Large intestine (tissue), 3 donors: ENCODE measurements around the gene JUNB. TPM values are rescaled to one million over a fixed set of nuclear protein-coding genes. Genes with fewer than 3 reads are reported as not detected.

ENCODE experiments used
- DNase-seq, 2 donors: peaks; one replicate each; pipeline versions ENCODE4 v3.0.0 to v3.0.0-alpha.2; 2013
- H3K27ac ChIP-seq: one replicate; pipeline ENCODE4 v1.5.1; 2013; ENCODE audit warnings: low read length
- H3K27me3 ChIP-seq: 2 replicates; pipeline ENCODE4 v1.6.1; 2013; ENCODE audit warnings: low read length; ENCODE audit not compliant: control insufficient read depth, insufficient read depth
- H3K36me3 ChIP-seq: 2 replicates; pipeline ENCODE4 v1.6.1; 2013; ENCODE audit warnings: low read length; ENCODE audit not compliant: control insufficient read depth, insufficient read depth
- H3K4me1 ChIP-seq: one replicate; pipeline ENCODE4 v1.6.1; 2013; ENCODE audit warnings: low read length; ENCODE audit not compliant: control insufficient read depth, insufficient read depth
- H3K4me3 ChIP-seq: one replicate; pipeline ENCODE4 v1.5.1; 2013; ENCODE audit warnings: low read length
- H3K9me3 ChIP-seq: one replicate; pipeline ENCODE4 v1.6.1; 2013; ENCODE audit warnings: mild to moderate bottlenecking, low read depth, low read length, moderate library complexity; ENCODE audit not compliant: control insufficient read depth
- WGBS: methylation state at CpG from one replicate; pipeline ENCODE4 v1.1.5; 2013; ENCODE audit warnings: low lambda C conversion rate; ENCODE audit not compliant: insufficient coverage; 5-methylcytosine and 5-hydroxymethylcytosine counted together
- polyA plus RNA-seq: library from polyadenylated mRNA; unstranded; fragments of 120-200 nt; gene quantifications from one replicate; pipeline ENCODE4 v1.2.1, GENCODE V29; 2013

JUNB gene
- polyA plus RNA-seq, 1 donor, result 333 TPM

DNA sequence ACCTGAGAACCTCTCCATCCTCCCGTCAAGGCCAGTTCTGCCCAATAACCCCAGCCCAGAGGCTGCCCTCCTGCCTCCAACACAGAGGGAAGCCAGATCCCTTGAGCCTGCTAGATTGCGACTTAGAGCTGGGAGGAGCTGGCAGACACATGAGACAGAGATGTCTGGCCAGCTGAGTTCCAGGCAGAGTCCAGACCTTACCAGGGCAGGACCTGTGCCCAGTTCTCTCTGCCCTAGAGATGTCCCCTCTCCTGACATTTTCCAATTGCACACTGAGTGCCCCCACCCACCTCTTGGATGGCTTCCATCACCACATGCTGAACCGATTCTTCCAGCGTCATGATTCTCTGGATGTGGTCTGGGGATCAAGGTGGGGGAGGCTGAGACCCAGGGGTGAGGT, 19.0 kb upstream of the JUNB start:
- DNase-seq, result no peak
- H3K27me3 ChIP-seq, result no peaks in the 10 kb centered on the region
- no peak overlapping the region for H3K27ac ChIP-seq
- peaks cover 45% of the 10 kb centered on the region for H3K36me3 ChIP-seq
- no peak overlapping the region for H3K4me3 ChIP-seq
- H3K9me3 ChIP-seq, result no peaks in the 10 kb centered on the region
- peaks cover 13% of the 10 kb centered on the region for H3K4me1 ChIP-seq
- no CpG with 5 or more reads among the region's 4 CpGs for WGBS

DNA sequence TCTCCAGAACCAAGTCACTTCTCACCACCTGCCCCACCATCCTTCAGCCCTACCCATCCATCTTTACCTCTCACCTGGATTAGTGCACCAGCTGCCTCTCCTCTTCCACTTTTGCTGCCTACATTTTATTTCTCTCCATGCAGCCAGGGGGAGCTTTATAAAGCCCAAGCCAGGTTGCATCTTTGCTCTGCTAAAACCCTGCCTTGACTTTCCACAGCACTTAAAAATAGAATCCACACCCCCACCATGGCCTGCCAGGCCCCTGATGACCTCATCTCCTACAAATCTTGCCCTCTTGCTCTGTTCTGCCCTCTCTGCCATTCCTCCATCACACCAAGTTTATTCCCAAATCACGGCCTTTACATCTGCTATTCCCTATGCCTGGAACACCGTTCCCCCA, 17.7 kb upstream of the JUNB start:
- Histone ChIP-seq H3K9me3 (no peaks in the 10 kb centered on the region), H3K4me3 (no peak overlapping the region), H3K27me3 (no peaks in the 10 kb centered on the region), H3K36me3 (peaks cover 36% of the 10 kb centered on the region), H3K27ac (no peak overlapping the region), H3K4me1 (peaks cover 17% of the 10 kb centered on the region)
- no peak for DNase-seq
- WGBS, result 100% methylated on average over 1 of the region's 2 CpGs

DNA sequence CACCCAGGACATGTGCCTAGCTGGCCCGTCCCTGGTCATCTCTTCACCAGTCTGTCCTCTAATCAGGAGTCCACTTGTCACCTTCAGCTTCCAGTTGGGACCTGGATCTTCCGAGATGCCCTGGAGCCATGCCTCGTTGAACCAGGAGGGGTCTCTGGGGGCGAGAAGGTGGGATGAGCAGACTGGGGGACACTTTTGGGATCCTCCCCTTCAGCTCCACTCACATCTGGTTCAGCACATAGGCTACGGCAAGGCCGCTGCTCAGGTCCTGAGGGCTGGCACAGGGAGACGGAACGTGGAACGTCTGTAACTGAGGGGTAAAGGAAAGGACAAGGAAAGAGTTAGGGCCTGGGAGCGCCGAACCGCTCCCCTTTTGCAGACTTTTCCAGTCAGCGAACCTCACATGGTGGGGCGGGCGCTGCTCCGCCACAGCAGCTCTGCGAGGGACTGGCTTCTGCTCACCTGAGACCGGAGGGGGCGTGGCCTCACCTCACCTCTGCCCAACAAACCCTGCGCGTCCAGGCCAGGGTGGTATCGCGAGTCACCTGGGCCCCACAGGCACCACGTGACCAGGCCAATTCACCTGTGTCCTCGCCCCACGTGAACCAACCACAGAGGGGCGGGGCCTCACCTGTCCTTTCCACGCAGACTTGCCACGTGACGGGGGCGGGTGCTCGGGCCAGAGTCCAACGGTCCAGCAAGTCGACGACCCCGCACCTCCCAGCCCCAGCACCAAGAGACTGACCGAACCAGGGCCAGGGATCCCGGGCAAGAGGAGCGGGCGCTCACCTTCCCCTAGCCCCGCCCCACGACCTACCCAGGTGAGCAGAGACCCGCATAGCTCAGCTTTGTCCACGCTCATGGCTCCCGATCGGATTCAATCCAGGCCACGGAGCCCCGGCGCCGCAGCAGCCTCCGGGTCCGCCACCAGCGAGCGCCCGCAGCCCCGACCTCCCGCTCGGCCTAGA, 16.4 kb upstream of the JUNB start, which contains the start of gene HOOK2:
Gene HOOK2, minus strand, starts transcription at position 965 of the 968 bp plus-strand sequence. Its CDS starts 103 bp downstream, at position 862.
- H3K9me3 ChIP-seq, result no peaks in the 10 kb centered on the region
- WGBS, result no CpG with 5 or more reads among the region's 58 CpGs
- DNase-seq, result peak; percentile 99
- peaks cover 27% of the 10 kb centered on the region for H3K4me1 ChIP-seq
- H3K27ac ChIP-seq, result peak within 1 kb of the TSS; percentile 95
- no peaks in the 10 kb centered on the region for H3K27me3 ChIP-seq
- peaks cover 30% of the 10 kb centered on the region for H3K36me3 ChIP-seq
- peak within 1 kb of the TSS; percentile 66 for H3K4me3 ChIP-seq

DNA sequence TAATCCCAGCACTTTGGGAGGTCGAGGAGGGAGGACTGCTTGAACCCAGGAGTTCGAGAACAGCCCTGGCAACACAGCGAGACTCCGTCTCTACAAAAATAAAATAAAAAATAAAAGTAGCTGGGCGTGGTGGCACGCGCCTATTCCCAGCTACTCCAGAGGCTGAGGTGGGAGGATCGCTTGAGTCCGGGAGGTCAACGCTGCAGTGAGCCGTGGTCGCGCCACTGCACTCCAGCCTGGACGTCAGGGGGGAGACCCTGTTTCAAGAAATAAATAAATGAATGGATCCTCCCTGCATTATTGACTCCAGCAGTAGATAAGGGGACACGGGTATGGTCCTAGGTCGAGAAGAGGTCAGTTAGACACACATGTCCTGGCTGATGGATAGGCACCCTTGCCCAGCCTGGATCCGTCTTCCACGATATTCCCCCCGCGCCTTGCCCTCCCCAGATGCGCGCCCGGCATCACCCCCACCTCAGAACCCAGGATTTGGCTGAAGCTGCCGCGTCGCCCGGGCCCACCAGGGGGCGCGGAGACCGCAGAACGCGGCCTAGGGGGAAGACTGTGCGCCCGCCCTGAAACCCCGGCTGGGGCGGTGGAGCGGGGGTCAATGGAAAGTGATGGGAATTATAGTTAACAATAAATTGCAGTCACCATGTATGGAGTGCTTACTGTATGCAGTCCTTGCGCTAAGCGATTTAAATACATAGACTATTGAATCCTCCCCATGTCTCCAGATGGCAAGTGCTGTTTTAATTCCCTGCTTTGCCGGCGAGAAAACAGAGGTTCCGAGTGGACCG, 13.9 kb upstream of the JUNB start:
- Histone ChIP-seq H3K27ac (peak overlapping the region; percentile 87), H3K36me3 (peaks cover 11% of the 10 kb centered on the region), H3K27me3 (no peaks in the 10 kb centered on the region), H3K4me1 (peaks cover 35% of the 10 kb centered on the region), H3K4me3 (peak overlapping the region; percentile 59), H3K9me3 (no peaks in the 10 kb centered on the region)
- 20% methylated on average over 1 of the region's 43 CpGs for WGBS
- peak; percentile 83 to 84 for DNase-seq

DNA sequence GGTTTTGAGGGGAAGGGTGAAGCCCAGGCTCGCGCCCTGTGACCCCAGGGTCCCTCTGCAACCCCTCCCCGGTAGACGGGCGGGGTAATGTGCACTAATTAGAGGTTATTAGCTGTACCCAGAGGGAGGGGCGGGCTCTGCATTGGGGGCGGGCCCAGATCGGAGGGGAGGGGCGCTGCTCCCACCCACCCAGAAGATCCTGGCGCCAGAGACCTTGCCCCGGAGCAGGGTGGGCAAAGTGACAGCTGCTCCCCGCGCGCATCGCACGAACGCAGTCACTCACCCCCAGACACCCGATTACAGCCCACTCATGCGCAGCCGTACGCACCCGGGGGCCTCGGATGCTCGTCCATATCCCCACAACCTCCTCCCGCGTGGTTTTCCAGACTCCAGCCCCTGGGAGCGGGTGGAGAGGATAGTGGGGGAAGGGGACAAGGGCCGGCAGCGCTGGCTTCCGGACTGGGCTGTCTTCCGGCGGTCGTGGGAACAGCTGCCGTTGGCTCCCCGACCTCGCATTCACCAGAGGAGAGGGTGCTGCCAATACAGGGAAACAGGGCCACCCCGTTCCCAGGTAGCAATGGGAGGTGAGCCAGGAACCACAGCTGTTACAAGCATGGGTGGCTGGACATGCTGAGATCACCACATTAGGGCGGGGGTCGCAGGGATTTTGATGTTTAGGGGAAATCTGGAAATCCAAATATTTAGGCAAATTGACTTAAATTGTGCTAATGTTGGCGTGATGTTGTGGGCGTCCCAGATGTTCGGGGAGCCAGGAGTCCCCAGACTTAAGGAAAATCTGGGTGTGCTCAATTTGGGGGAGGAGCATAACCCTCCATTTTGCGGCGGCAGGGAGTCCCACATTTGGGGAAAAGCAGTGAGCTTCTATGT, 13.0 kb upstream of the JUNB start:
- H3K9me3 ChIP-seq, result no peaks in the 10 kb centered on the region
- peak; percentile 73 to 81 for DNase-seq
- WGBS, result no CpG with 5 or more reads among the region's 44 CpGs
- H3K27me3 ChIP-seq, result no peaks in the 10 kb centered on the region
- H3K4me3 ChIP-seq, result peak overlapping the region; percentile 59
- H3K27ac ChIP-seq, result peak overlapping the region; percentile 87
- H3K36me3 ChIP-seq, result peaks cover 9% of the 10 kb centered on the region
- H3K4me1 ChIP-seq, result peaks cover 40% of the 10 kb centered on the region

DNA sequence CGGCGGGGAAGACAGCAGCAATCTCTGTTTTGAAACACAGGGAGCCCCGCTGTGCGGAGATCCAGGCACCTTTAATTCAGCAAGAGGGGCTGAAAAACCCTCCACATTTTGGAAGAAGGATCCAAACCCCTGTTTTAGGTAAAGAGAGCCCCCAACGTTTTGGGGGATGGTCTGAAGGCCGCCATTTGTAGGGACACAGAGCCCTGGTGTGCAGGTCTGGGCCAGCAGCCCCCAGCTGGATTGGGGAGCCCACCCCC, 12.5 kb upstream of the JUNB start:
- WGBS, result no CpG with 5 or more reads among the region's 6 CpGs
- H3K4me1 ChIP-seq, result peaks cover 43% of the 10 kb centered on the region
- H3K9me3 ChIP-seq, result no peaks in the 10 kb centered on the region
- peak overlapping the region; percentile 59 for H3K4me3 ChIP-seq
- peaks cover 8% of the 10 kb centered on the region for H3K36me3 ChIP-seq
- peak overlapping the region; percentile 87 for H3K27ac ChIP-seq
- H3K27me3 ChIP-seq, result no peaks in the 10 kb centered on the region
- no peak for DNase-seq

DNA sequence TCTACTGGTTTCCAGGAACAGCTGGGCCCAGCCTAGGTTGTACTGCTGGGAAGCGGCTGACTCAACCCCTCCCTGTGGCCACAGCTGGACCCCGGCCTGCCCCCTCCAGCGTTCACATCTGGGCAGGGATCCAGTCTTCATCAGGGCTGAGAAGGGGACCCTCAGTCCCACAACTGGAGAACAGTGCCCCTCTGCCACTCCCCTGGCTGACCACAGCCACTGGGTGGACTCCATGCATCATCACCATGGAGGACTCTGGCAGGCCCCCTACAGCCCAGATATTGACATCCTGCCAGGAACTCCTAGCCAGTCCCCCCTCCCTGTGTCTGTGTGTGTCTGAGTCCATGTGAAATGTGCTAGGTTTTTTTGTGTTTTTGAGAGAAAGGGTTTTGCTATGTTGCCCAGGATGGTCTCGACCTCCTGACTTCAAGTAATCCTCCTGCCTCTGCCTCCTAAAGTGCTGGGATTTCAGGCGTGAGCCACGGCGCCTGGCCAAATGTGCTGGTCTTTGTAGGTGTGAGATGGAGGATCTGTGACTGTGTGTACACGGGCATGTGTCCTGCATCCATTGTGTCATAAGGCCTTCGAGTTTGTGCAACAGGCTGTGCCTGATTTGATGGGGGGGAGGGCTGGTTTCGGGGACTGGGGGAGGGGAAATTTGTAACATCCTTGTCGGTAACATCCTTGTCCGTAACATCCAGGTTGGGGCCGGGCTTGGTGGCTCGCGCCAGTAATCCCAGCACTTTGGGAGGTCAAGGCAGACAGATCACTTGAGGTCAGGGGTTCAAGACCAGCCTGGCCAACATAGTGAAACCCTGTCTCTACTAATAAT, 11.9 kb upstream of the JUNB start:
- peak in 1 of 2 donors; percentile 67 for DNase-seq
- no CpG with 5 or more reads among the region's 15 CpGs for WGBS
- peaks cover 3% of the 10 kb centered on the region for H3K36me3 ChIP-seq
- H3K27me3 ChIP-seq, result no peaks in the 10 kb centered on the region
- peaks cover 43% of the 10 kb centered on the region for H3K4me1 ChIP-seq
- H3K4me3 ChIP-seq, result peak overlapping the region; percentile 59
- peak overlapping the region; percentile 87 for H3K27ac ChIP-seq
- H3K9me3 ChIP-seq, result no peaks in the 10 kb centered on the region

DNA sequence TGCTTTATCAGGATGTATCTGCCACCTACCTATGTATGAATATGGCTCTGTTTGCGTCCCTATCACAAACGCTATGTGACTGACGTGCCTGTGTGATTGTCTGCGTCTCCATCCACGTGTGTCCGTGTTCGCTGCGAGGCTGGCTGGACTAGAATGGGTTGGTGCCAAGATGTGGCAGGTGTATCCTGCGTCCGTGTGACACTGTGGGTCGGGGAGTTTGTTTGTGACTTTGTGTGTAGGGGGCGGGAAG, 9.2 kb upstream of the JUNB start:
- H3K27me3 ChIP-seq, result no peaks in the 10 kb centered on the region
- WGBS, result 0% methylated on average over 1 of the region's 12 CpGs
- H3K4me1 ChIP-seq, result peaks cover 68% of the 10 kb centered on the region
- H3K27ac ChIP-seq, result peak overlapping the region; percentile 100
- H3K9me3 ChIP-seq, result no peaks in the 10 kb centered on the region
- H3K36me3 ChIP-seq, result no peaks in the 10 kb centered on the region
- H3K4me3 ChIP-seq, result peak overlapping the region; percentile 58
- no peak for DNase-seq

DNA sequence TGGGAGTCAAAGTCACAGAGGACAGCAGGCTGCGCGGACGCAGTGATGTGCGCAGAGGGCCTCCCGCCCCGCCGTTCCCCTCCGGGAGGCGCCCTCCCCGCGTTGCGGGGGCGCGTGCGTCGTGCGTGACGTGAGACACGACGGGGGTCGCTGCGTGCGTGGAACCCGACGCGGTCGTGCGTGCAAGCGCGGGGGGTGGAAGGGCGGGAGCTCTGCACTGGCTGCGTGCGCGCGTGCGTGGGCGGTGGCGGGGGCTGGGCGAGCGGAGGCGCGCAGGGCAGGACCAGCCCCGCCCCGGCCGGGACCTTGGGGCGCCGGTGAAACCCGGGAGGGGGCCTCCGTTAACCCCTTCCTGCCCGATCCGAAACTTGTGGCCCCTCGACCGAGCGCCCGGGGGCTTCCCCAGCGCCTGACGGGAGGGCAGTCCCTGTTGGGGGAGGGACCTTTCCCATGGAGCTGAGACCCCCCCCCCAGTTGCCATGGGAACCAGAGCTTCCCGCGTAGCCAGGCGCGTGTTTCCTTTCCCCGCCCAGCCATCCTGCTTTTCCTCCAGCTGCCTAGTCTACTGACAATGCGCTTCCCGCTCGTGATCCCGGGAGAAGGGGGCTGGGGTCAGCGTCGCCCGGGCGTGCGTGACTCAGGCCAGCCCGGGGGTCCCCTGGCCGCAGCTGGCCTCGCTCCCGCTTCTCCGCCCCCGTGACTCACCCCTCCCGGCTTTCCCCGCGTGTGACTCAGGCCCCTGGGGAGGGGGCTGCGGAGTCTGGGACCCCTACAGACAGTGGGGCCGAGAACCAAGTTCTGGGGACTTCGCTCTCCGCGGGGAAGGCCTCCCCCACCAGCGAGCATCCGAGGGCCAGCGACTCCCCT, 8.6 kb upstream of the JUNB start:
- H3K27me3 ChIP-seq, result no peaks in the 10 kb centered on the region
- peaks cover 69% of the 10 kb centered on the region for H3K4me1 ChIP-seq
- no CpG with 5 or more reads among the region's 88 CpGs for WGBS
- H3K27ac ChIP-seq, result peak overlapping the region; percentile 100
- no peaks in the 10 kb centered on the region for H3K36me3 ChIP-seq
- H3K4me3 ChIP-seq, result peak overlapping the region; percentile 58
- H3K9me3 ChIP-seq, result no peaks in the 10 kb centered on the region
- DNase-seq, result peak; percentile 84 to 90
